H1 (cell line): ENCODE results near the gene TSC22D1. TPM values are rescaled to one million over a fixed set of nuclear protein-coding genes. Genes with fewer than 3 reads are reported as not detected.

Source experiments
- CTCF ChIA-PET: fragments of 300-600 bp; sonication (Branson Sonifier 250); formaldehyde crosslinking; loops from one replicate; lab custom pipeline; 2021; ENCODE audit not compliant: partially characterized antibody; lab: Charles Lee
- POLR2A ChIA-PET: fragments of 300-600 bp; sonication (Branson Sonifier 250); formaldehyde crosslinking; loops from one replicate; lab custom pipeline; 2021; ENCODE audit warnings: inconsistent platforms; ENCODE audit not compliant: partially characterized antibody; lab: Charles Lee
- DNase-seq, 2 experiments: peaks; one replicate each; pipeline versions ENCODE4 v3.0.0 to v3.0.0-alpha.2; 2010 to 2022; ENCODE audit warnings: low spot score in 2 of 2, low read depth in 1 of 2, mixed read lengths in 1 of 2
- FAIRE-seq: peaks from 2 replicates; lab custom pipeline; 2011; peaks lifted over from hg19 to GRCh38; lab: Jason Lieb, UNC
- H2AFZ ChIP-seq: 2 replicates; pipeline ENCODE4 v1.8.1; 2012; ENCODE audit warnings: low read length, inconsistent platforms
- H2AK5ac ChIP-seq: 2 replicates; pipeline ENCODE4 v1.6.1; 2013; ENCODE audit warnings: low read depth, low read length
- H2BK120ac ChIP-seq: replicated peaks from 2 replicates; pipeline ENCODE3; 2013; ENCODE audit warnings: low read depth, low read length, inconsistent platforms
- H2BK12ac ChIP-seq: 2 replicates; pipeline ENCODE4 v1.6.1; 2013; ENCODE audit warnings: low read depth, low read length
- H2BK15ac ChIP-seq: 2 replicates; pipeline ENCODE4 v1.6.1; 2013; ENCODE audit warnings: low read length
- H2BK20ac ChIP-seq: 2 replicates; pipeline ENCODE4 v1.6.1; 2013; ENCODE audit warnings: low read length
- H2BK5ac ChIP-seq: 2 replicates; pipeline ENCODE4 v1.6.1; 2013; ENCODE audit warnings: low read depth, low read length
- H3K14ac ChIP-seq: 2 replicates; pipeline ENCODE4 v1.6.1; 2013; ENCODE audit warnings: inconsistent platforms; ENCODE audit not compliant: insufficient read length
- H3K18ac ChIP-seq: 2 replicates; pipeline ENCODE4 v1.6.1; 2013; ENCODE audit warnings: low read length; ENCODE audit errors: extremely low read depth
- H3K23ac ChIP-seq: 2 replicates; pipeline ENCODE4 v1.6.1; 2013; ENCODE audit warnings: inconsistent platforms; ENCODE audit not compliant: insufficient read length
- H3K23me2 ChIP-seq: 2 replicates; pipeline ENCODE4 v1.6.1; 2013; ENCODE audit warnings: low read depth, low read length
- H3K27ac ChIP-seq: 2 replicates; pipeline ENCODE4 v1.6.1; 2011; ENCODE audit warnings: low read depth, low read length, inconsistent platforms
- H3K27me3 ChIP-seq, 4 experiments: replicated peaks in 1 of 4; 1 replicate in 1 of 4; 2 replicates in 3 of 4; pipeline versions ENCODE4 v1.6.1 to v1.8.1; 2011 to 2013; ENCODE audit warnings: low read length in 3 of 4, mild to moderate bottlenecking in 3 of 4, inconsistent platforms in 2 of 4, mixed read lengths in 2 of 4, moderate library complexity in 1 of 4; ENCODE audit not compliant: control insufficient read depth in 3 of 4, insufficient read depth in 3 of 4; ENCODE audit errors: extremely low read depth in 1 of 4
- H3K36me3 ChIP-seq, 4 experiments: 2 replicates each; pipeline versions ENCODE4 v1.6.1 to v1.8.1; 2011 to 2013; ENCODE audit warnings: mild to moderate bottlenecking in 4 of 4, low read length in 3 of 4, moderate library complexity in 2 of 4, control low read depth in 1 of 4, inconsistent platforms in 1 of 4; ENCODE audit not compliant: insufficient read depth in 4 of 4, control insufficient read depth in 2 of 4
- H3K4ac ChIP-seq: replicated peaks from 2 replicates; pipeline ENCODE3; 2013; ENCODE audit warnings: low read length, low read depth, mixed read lengths, inconsistent platforms; ENCODE audit not compliant: insufficient read length
- H3K4me1 ChIP-seq, 4 experiments: replicated peaks in 1 of 4; 1 replicate in 1 of 4; 2 replicates in 3 of 4; pipeline versions ENCODE4 v1.6.1 to v1.8.1; 2011 to 2013; ENCODE audit warnings: low read length in 3 of 4, inconsistent platforms in 2 of 4, mixed read lengths in 1 of 4; ENCODE audit not compliant: insufficient read depth in 4 of 4, control insufficient read depth in 3 of 4
- H3K4me2 ChIP-seq, 2 experiments: 2 replicates each; pipeline versions ENCODE4 v1.6.1 to v1.8.1; 2011 to 2013; ENCODE audit warnings: low read depth in 2 of 2, low read length in 2 of 2, control low read depth in 1 of 2, inconsistent platforms in 1 of 2, mild to moderate bottlenecking in 1 of 2; ENCODE audit not compliant: insufficient read depth in 1 of 2
- H3K4me3 ChIP-seq, 4 experiments: fragments of 200-600, 300-600 bp in 1 of 4; sonication (generic), shearing (Covaris generic), sonication (Bioruptor Twin) in 1 of 4; 2 replicates each; pipeline versions ENCODE4 v1.5.1 to v1.8.1; 2011 to 2016; ENCODE audit warnings: low read length in 4 of 4, low read depth in 3 of 4, control low read depth in 2 of 4, inconsistent platforms in 2 of 4, mild to moderate bottlenecking in 2 of 4, mixed read lengths in 1 of 4, moderate library complexity in 1 of 4; ENCODE audit not compliant: insufficient read depth in 2 of 4; ENCODE audit errors: extremely low read depth in 1 of 4
- H3K56ac ChIP-seq: replicated peaks from 2 replicates; pipeline ENCODE3; 2013; ENCODE audit warnings: low read depth, mild to moderate bottlenecking, mixed read lengths, low read length, inconsistent platforms; ENCODE audit not compliant: insufficient read length
- H3K79me1 ChIP-seq: 2 replicates; pipeline ENCODE4 v1.6.1; 2013; ENCODE audit warnings: low read depth, low read length, control low read depth
- H3K79me2 ChIP-seq, 2 experiments: 2 replicates each; pipeline versions ENCODE4 v1.6.1 to v1.8.1; 2012 to 2013; ENCODE audit warnings: low read length in 2 of 2, mild to moderate bottlenecking in 2 of 2, inconsistent platforms in 1 of 2; ENCODE audit not compliant: insufficient read depth in 2 of 2, control insufficient read depth in 1 of 2
- H3K9ac ChIP-seq, 4 experiments: replicated peaks in 1 of 4; 1 replicate in 1 of 4; 2 replicates in 3 of 4; pipeline versions ENCODE4 v1.6.1 to v1.8.1; 2011 to 2013; ENCODE audit warnings: low read depth in 3 of 4, low read length in 3 of 4, control low read depth in 2 of 4, mild to moderate bottlenecking in 2 of 4, moderate library complexity in 2 of 4, inconsistent platforms in 1 of 4; ENCODE audit errors: extremely low read depth in 1 of 4
- H3K9me3 ChIP-seq, 2 experiments: 2 replicates each; pipeline versions ENCODE4 v1.6.1 to v1.8.1; 2012 to 2013; ENCODE audit warnings: mild to moderate bottlenecking in 2 of 2, moderate library complexity in 2 of 2, control low read depth in 1 of 2, inconsistent platforms in 1 of 2, low read depth in 1 of 2, low read length in 1 of 2, mixed read lengths in 1 of 2; ENCODE audit not compliant: insufficient read depth in 2 of 2
- H4K20me1 ChIP-seq, 2 experiments: replicated peaks in 1 of 2; 2 replicates each; pipeline versions ENCODE3 to v1.8.1; 2011 to 2013; ENCODE audit warnings: inconsistent platforms in 2 of 2, low read length in 2 of 2, mild to moderate bottlenecking in 1 of 2; ENCODE audit not compliant: insufficient read depth in 2 of 2, control insufficient read depth in 1 of 2
- H4K5ac ChIP-seq: 2 replicates; pipeline ENCODE4 v1.6.1; 2013; ENCODE audit warnings: low read length, low read depth, mixed read lengths, inconsistent platforms; ENCODE audit not compliant: insufficient read length
- H4K8ac ChIP-seq: 2 replicates; pipeline ENCODE4 v1.8.0; 2013; ENCODE audit warnings: mild to moderate bottlenecking, moderate library complexity, low read length, inconsistent platforms; ENCODE audit not compliant: insufficient read depth; ENCODE audit errors: extremely low read depth
- H4K91ac ChIP-seq: replicated peaks from 2 replicates; pipeline ENCODE3; 2013; ENCODE audit warnings: low read length, mixed read lengths, inconsistent platforms; ENCODE audit not compliant: insufficient read length
- BACH1 ChIP-seq: IDR thresholded peaks from 2 replicates; pipeline ENCODE4 v1.6.1; 2012; ENCODE audit warnings: low read length, improper control_type of control experiment
- CBX5 ChIP-seq: fragments of 300-800, 300-1000 bp; sonication (generic); IDR thresholded peaks from 2 replicates; pipeline ENCODE4 v1.7.1; 2016; ENCODE audit warnings: antibody characterized with exemption, low read length, low read depth
- CBX8 ChIP-seq: fragments of 300-800, 300-1000 bp; sonication (generic); IDR thresholded peaks from 2 replicates; pipeline ENCODE4 v1.7.1; 2016; ENCODE audit warnings: low read depth, low read length, borderline replicate concordance
- CEBPB ChIP-seq: IDR thresholded peaks from 2 replicates; pipeline ENCODE4 v1.6.1; 2012; ENCODE audit warnings: low read depth, low read length
- CHD1 ChIP-seq: IDR thresholded peaks from 2 replicates; pipeline ENCODE4 v1.6.1; 2012; ENCODE audit warnings: low read depth, low read length, improper control_type of control experiment
- EGR1 ChIP-seq: IDR thresholded peaks from 2 replicates; pipeline ENCODE4 v1.6.1; 2011; ENCODE audit warnings: low read depth, low read length, borderline replicate concordance
- KDM4A ChIP-seq: IDR thresholded peaks from one replicate; pipeline ENCODE4 v1.7.1; 2012; ENCODE audit warnings: low read depth, mild to moderate bottlenecking, moderate library complexity, low read length, inconsistent platforms; ENCODE audit not compliant: severe bottlenecking
- PHF8 ChIP-seq: fragments of 200-600 bp; sonication (generic); conservative IDR thresholded peaks from 2 replicates; pipeline ENCODE4 v1.7.1; 2012; ENCODE audit warnings: low read depth, mild to moderate bottlenecking, inconsistent platforms, low read length, moderate library complexity
- POLR2AphosphoS5 ChIP-seq: IDR thresholded peaks from 2 replicates; pipeline ENCODE4 v1.6.1; 2011; ENCODE audit warnings: low read depth, low read length
- SIN3A ChIP-seq, 2 experiments: IDR thresholded peaks in 1 of 2; conservative IDR thresholded peaks in 1 of 2; 2 replicates each; pipeline ENCODE4 v1.6.1; 2011 to 2012; ENCODE audit warnings: low read length in 2 of 2, improper control_type of control experiment in 1 of 2, low read depth in 1 of 2, mild to moderate bottlenecking in 1 of 2
- SIX5 ChIP-seq: IDR thresholded peaks from 2 replicates; pipeline ENCODE4 v1.6.1; 2011; ENCODE audit warnings: mild to moderate bottlenecking, low read depth, low read length
- SP4 ChIP-seq: IDR thresholded peaks from 2 replicates; pipeline ENCODE4 v1.6.1; 2012; ENCODE audit warnings: low read length, inconsistent platforms
- TEAD4 ChIP-seq: IDR thresholded peaks from 2 replicates; pipeline ENCODE4 v1.6.1; 2012; ENCODE audit warnings: low read depth, low read length, inconsistent platforms, mixed read lengths
- YY1 ChIP-seq: IDR thresholded peaks from 2 replicates; pipeline ENCODE4 v1.6.1; 2011; ENCODE audit warnings: low read depth, mild to moderate bottlenecking, low read length
- WGBS, 2 experiments: shearing (Covaris generic) in 1 of 2; methylation state at CpG; one replicate each; pipeline versions ENCODE4 v1.1.6 to v1.1.7; 2013 to 2015; ENCODE audit warnings: low lambda C conversion rate in 2 of 2, mixed read lengths in 2 of 2, inconsistent platforms in 1 of 2, low coverage in 1 of 2, missing lambda C conversion rate in 1 of 2; ENCODE audit not compliant: insufficient replicate concordance in 2 of 2, insufficient coverage in 1 of 2, insufficient read length in 1 of 2; ENCODE audit errors: extremely low coverage in 1 of 2, missing lambda C conversion rate in 1 of 2; 5-methylcytosine and 5-hydroxymethylcytosine counted together
- polyA plus RNA-seq, 7 experiments: library from polyadenylated mRNA; depleted of rRNA in 3 of 7; stranded (reverse) in 5 of 7; unstranded in 2 of 7; fragments of >200 nt in 5 of 7; fragments of 200-250 nt in 2 of 7; gene quantifications; 1 replicate in 5 of 7; 2 replicates in 1 of 7; 4 replicates in 1 of 7; pipeline versions ENCODE4 v1.2.1 to v1.2.3, GENCODE V29; 2011 to 2013; ENCODE audit warnings: missing spikeins in 2 of 7, mixed read lengths in 2 of 7
- total RNA-seq: library from RNA; stranded (reverse); fragmentation: NEBNext Ultra II Directional; extraction: Animal tissue kit (Norgen Biotek cat#: 25700); gene quantifications from 2 replicates; pipeline ENCODE4 v1.2.1, GENCODE V29; 2021
- TF ChIP-seq, protein P1 (sequence below): IDR thresholded peaks from 2 replicates; pipeline ENCODE4 v1.6.1; 2012; ENCODE audit warnings: inconsistent platforms

TSC22D1 gene
- total and polyA plus RNA-seq, 2 of the 8 experiments (the other 6 are each of a cell fraction or from before 2014, with no cell fraction given), result 52.6 to 80.9 TPM

DNA sequence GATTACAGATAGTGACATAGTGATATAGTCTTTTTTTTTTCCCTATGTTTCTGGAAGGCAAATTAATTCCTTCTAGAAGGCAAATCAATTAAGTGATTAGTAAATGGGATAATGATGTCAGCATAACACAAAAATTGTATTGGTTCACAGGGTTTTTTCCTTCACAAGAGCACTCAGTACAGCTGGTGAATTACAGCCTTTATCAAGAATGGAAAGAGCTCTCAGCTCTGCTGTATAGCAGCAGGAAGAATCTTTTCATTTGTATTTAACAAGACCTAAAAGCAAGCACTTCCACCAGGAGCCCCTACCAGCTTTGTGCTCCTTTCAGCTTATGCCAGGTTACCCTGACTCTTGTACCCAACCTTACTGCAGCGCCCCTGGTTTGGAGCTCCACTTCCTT, 111.7 kb downstream of the TSC22D1 start:
- CTCF ChIA-PET, result interaction anchor here (1.0 to 2.9 kb wide), 7 partner anchors 13 to 559 kb away, joined by 3 to 9 read pairs (median 3); no protein-coding TSS in a partner anchor
- H3K56ac ChIP-seq, result no peak overlapping the region
- no peak overlapping the region for H3K4ac ChIP-seq
- H3K14ac ChIP-seq, result no peak overlapping the region
- H3K79me1 ChIP-seq, result no peaks in the 10 kb centered on the region; the same call in 1 of the 2 replicates
- POLR2A ChIA-PET, result interaction anchor here (1.2 kb wide), 1 partner anchor 30 kb away, joined by 4 read pairs; no protein-coding TSS in a partner anchor
- no peak overlapping the region for H3K9ac ChIP-seq
- no peak overlapping the region for H2BK5ac ChIP-seq
- no peak overlapping the region for H3K4me2 ChIP-seq
- H3K4me1 ChIP-seq, result peaks cover 0 to 7% (median 3%) of the 10 kb centered on the region in 4 experiments; a peak in 3 of 7 replicates
- no peaks in the 10 kb centered on the region for H3K27me3 ChIP-seq
- no peak overlapping the region for H2BK120ac ChIP-seq
- H2BK12ac ChIP-seq, result no peak overlapping the region
- no peak overlapping the region for H2AFZ ChIP-seq
- no peak for DNase-seq
- no peak overlapping the region for H3K23ac ChIP-seq
- peaks cover 2% of the 10 kb centered on the region in 2 experiments for H4K20me1 ChIP-seq
- no peak overlapping the region for H4K91ac ChIP-seq
- no peak overlapping the region for H4K5ac ChIP-seq
- no peak overlapping the region for H2BK15ac ChIP-seq
- no peak overlapping the region for H3K27ac ChIP-seq
- no peaks in the 10 kb centered on the region for H3K9me3 ChIP-seq
- no peaks in the 10 kb centered on the region for H3K36me3 ChIP-seq
- H3K18ac ChIP-seq, result no peak overlapping the region
- H2AK5ac ChIP-seq, result no peak overlapping the region
- peaks cover 0 to 77% of the 10 kb centered on the region in 2 experiments; a peak in 2 of 4 replicates for H3K79me2 ChIP-seq
- no peak overlapping the region for H4K8ac ChIP-seq
- H2BK20ac ChIP-seq, result no peak overlapping the region
- H3K4me3 ChIP-seq, result no peak overlapping the region
- no peaks in the 10 kb centered on the region for H3K23me2 ChIP-seq
- no peak for FAIRE-seq
- WGBS, 2 experiments, result 88% methylated on average over 1 of the region's 1 CpG; no CpG with 5 or more reads in 1 of the 2 experiments
- no peak for TF ChIP-seq POLR2AphosphoS5
- TF ChIP-seq CBX5, result no peak
- TF ChIP-seq EGR1, result no peak
- TF ChIP-seq PHF8, result no peak
- TF ChIP-seq SIX5, result no peak
- TF ChIP-seq CBX8, result no peak
- no peak for TF ChIP-seq BACH1
- TF ChIP-seq CEBPB, result no peak
- TF ChIP-seq SIN3A (conservative IDR thresholded peaks at IDR 0.05 in 1 of 2, IDR thresholded peaks at IDR 0.05 in 1 of 2; ENCODE audit: low read depth in 1 of 2, low read length in 2 of 2), result no peak
- TF ChIP-seq SP4, result no peak
- no peak for TF ChIP-seq KDM4A
- TF ChIP-seq, protein P1, sequence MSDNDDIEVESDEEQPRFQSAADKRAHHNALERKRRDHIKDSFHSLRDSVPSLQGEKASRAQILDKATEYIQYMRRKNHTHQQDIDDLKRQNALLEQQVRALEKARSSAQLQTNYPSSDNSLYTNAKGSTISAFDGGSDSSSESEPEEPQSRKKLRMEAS, result no peak
- TF ChIP-seq CHD1, result no peak
- TF ChIP-seq TEAD4, result no peak
- no peak for TF ChIP-seq YY1
